ENCODE measurements around the gene FYCO1.
"Not testable (repeated sequence)": the region's sequence is repeated elsewhere in the genome, so short reads cannot be mapped to it uniquely, and the experiment has no call there.

FYCO1 gene

DNA sequence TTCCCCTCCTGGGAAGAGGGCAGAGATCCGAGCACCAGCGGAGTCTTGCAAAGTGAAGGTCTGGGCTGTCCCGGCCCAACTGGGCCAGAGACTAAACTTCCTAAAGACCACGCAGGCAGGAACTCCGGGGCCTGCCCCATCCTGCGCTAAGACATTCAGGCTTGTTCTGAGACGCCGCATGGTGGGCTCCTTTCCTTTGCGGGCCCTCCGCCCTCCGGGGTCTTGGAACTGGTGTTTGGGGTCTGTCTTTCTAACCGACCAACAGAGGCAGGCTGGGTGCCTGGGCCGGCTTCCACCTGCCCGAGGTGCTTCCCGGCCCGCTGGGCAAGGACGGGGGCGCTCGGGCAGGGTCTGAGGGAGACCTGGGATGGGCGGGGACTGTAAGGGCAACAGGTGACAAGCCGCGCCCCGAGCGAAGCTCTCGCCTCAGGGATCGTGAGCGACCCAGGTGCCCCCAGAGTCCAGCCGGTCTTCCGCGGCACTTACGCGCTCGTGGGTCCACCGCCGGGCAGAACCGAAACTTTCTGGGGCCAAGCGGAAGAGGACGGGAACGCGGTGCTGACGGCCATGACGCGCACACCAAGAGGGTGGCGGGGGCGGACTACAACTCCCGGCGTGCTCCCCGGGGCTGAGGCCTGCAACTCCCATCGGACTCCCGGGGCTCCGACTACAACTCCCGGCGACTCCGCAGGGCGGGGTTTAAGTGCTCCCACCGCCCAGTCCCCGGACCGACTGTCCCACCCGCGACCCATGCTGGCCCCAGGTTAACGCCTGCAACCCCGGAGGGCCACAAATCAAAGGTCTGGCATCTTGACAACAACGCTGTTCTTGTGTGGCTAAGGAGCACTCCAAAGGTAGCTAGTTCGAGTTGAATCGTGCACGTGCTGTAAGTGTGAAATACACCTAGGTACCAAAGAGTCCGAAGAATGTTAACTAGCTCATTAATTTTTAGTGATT is at the start of gene FYCO1:
Gene FYCO1 (minus strand): TSS at position 589 of the 957 bp plus-strand sequence. CDS start 10,914 bp downstream, outside the sequence.
- DNase-seq (ENCODE audit: low spot score) = peak; percentile 98

DNA sequence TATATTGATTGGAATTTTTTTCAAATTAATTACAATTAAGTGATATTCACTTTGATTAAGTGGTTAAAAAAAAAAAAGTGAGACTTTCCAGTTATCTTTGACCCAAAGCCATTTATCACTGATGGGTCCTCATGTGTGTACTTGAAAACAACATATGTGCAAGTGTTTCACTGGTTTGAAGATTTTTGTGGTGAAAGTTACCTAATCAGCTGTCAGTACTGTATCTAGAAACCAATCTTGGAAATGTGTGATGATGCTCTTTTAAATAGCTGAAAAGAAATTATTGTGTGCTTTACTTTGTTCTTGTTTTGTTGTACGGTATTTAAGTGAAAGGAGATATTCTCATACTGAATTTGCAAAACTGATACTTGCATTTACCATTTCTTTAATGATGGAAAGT is 43.3 kb upstream of the FYCO1 start:
- no peak for DNase-seq (ENCODE audit: low spot score)

DNA sequence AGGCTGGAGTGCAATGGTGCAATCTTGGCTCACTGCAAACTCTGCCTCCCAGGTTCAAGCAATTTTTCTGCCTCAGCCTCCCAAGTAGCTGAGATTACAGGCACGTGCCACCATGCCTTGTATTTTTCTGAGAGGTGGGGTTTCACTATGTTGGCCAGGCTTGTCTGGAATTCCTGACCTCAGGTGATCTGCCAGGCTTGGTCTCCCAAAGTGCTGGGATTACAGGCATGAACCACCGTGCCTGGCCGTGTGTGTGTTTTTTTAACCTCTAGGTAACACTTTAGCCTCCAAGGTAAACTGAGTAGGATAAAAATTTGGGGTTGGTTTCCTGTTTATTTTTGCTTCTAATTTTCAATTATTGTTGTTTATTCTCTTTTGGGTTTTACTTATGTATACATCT is 42.4 kb upstream of the FYCO1 start:
- not testable (repeated sequence) for DNase-seq (ENCODE audit: low spot score)

DNA sequence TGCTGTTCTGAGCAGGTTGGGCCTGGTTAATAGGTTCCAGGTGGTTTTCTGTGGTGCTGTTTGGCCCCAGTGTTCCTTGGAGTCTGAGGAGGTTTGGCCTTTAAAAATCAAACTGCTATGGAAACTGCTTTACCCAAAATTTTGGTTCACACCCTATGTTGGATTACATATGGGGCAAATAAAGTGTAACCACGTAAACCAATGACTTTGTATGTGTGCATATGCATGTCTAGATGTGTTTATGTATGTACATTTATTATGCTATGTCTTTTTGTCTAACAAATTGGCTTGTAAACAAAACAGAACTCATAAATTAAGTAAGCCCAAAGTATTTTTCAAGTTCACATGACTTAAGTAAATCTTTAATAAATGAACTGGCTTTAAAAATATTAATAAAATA is 40.6 kb upstream of the FYCO1 start:
- DNase-seq (ENCODE audit: low spot score) = no peak

DNA sequence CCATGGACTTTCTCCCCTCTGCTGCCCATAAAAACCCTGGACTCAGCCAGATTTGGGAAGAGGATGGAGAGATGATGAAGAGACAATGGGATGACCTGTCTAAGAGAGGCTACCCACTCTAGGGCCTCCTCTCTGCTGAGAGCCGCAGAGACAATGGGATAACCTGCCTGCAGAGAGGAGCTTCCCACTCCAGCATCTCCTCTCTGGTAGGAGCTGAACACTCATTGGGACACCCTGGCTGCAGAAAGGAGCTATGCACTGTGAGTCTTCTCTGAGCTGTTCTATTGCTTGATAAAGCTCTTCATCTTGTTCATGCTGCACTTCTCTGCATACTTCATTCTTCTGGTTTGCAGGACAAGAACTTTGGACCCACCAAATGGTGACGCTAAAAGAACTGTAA is 36.1 kb upstream of the FYCO1 start:
- no peak for DNase-seq (ENCODE audit: low spot score)

DNA sequence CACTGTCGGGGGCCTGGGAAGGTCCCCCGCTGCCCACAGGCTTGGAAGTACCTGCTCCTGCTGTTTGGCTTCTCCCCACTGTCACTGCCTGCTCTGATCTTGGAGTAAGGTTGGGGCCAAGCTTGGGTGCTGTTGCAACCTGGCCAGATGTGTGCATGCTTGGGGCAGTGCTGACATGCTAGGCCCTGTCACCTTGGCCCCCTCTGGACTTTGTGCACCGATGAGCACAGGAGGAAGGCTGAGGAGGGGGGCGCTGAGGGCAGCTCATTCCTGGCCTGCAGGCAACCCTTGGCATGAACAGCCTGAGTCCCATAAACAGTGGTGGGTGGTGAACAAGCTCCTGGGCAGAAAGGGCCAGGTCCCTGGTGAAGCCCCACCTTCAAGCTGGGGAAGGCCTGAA is 35.6 kb upstream of the FYCO1 start:
- DNase-seq (ENCODE audit: low spot score) = no peak

DNA sequence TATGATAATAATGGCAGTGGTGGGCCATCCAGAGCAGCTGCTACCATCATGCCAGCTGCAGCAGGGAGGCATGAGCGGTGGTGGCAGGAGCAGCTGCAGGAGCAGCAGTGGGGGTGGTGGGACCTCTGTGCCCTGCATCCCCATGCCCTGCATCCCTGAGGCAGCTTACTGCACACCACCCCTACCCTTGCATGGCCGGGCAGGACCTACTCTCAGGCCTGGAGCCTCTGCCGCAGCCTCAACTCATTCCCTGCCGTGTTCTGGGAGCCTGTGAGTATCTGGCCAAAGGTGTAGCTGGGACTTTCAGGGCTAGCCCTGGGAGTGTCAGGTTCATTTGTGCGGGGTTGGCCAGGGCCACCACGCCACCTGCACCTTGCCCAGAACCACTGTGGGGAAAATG is 35.0 kb upstream of the FYCO1 start:
- no peak for DNase-seq (ENCODE audit: low spot score)

DNA sequence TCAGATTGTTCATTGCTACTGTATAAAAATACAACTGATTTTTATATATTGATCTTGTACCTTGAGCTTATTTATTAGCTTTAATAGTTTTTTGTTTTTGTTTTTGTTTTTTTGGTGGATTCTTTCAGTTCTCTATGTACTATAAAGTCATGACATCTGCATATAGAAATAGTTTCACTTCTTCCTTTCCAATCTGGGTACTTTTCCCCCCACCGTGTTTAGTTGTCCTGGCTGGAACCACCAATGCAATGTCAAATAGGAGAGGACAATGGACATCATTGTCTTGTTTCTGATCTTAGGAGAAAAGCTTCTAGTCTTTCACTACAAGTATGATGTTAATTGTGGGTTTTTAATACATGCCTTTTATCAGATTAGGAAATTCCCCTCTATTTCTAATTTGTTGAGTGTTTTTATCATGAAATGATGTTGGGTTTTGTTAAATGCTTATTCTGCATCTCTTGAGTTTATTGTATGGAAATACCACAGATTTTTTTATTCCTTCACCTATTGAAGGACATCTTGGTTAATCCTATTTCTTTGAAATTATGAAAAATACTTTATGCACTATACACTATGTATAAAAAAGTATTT is 34.4 kb upstream of the FYCO1 start:
- DNase-seq (ENCODE audit: low spot score) = no peak

DNA sequence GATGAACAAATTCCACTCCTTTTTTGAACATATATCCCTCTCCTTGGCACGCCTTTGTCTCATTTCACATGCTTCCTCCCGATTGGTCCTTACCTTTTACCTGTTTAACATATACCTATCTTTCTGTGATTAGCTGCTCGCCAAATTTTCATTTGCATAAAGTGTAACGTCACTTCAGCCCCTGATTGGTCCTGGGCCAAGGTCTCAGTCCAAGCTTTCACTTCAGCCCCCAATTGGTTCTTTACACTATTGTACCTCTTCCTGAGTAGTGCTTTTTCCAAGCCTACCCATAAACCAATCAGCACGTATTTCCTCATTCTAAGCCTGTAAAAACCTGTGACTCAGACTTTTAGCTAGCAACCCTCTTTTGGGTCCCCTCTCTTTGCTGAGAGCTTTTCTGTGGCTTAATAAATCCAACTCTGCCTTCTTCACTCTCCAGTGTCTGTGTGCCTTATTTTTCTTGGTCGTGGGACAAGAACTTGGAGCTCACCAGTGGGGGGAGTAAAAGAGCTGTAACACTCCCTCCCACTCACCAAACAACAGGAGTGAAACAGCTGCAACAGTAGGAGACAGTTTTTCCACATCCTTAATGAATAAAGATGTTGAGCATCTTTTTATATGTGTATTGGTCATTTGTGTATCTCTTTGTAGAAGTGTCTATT is 32.2 kb upstream of the FYCO1 start:
- DNase-seq (ENCODE audit: low spot score) = no peak

DNA sequence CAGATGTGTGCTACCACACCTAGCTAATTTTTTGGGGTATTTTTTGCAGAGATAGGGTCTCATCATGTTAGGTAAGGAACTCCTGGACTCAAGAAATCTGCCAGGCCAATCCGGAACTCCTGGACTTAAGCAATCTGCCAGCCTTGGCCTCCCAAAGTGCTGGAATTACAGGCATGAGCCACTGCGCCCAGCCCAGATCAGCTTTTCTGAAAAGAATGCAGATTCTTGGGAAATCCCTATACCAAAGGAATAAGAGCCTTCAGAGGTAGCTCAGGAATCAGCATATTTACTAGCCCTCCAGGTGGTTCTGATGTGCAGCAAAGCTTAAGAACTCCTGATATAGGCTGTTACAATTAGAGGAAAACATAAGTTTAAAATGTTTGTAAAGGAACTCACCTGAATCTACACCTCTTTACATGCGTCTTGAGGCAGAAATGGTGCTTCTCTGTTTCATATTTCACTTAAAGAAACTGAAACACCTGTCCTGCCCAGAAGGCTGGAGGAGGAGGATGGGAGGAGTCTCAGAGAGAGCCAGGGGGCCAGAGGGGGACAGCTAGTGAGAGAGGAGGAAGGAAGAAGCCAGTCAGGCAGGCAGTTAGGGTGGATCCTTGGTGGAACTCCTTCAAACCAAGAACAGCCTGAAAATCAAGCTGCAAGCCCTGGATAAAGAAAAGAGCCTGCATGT is 31.5 kb upstream of the FYCO1 start, which contains the start of gene XCR1:
Gene XCR1 (minus strand): TSS at position 463 of the 685 bp plus-strand sequence. CDS start 5,536 bp downstream, outside the sequence.
- DNase-seq (ENCODE audit: low spot score) = no peak

DNA sequence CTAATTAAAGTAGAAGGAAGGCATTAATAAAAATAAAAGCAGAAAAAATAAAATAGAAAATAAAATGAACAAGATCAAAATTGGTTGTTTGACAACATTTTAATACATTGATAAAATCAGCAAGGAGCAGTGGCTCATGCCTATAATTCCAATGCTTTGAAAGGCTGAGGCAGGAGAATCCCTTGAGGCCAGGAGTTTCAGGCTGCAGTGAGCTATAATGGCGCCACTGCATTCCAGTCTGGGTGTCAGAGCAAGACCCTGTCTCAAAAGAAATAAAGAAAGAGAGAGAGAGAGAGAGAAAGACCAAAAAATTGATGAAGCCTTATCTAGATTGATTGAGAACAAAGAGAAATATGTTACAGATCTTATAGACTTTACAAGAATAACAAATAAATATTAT is 29.5 kb upstream of the FYCO1 start:
- DNase-seq (ENCODE audit: low spot score) = no peak

DNA sequence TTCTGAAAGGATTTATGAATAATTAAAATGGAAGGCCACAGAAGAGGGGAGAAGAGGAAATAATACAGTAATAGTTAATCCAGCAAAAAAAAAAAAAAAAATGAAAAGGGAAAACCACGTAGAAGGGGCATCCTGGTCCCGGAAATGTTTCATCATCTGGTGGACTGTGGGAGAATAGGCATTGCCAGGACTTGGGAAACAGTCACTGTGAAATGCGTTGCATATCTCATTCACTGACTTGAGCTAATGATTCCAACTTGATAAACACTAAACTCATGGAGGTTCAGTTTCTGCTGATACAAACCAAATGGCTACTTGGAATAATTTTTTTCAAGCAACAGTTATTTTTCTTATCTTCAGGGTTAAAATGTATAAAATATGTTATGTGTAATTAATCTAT is 28.5 kb upstream of the FYCO1 start:
- DNase-seq (ENCODE audit: low spot score) = no peak

DNA sequence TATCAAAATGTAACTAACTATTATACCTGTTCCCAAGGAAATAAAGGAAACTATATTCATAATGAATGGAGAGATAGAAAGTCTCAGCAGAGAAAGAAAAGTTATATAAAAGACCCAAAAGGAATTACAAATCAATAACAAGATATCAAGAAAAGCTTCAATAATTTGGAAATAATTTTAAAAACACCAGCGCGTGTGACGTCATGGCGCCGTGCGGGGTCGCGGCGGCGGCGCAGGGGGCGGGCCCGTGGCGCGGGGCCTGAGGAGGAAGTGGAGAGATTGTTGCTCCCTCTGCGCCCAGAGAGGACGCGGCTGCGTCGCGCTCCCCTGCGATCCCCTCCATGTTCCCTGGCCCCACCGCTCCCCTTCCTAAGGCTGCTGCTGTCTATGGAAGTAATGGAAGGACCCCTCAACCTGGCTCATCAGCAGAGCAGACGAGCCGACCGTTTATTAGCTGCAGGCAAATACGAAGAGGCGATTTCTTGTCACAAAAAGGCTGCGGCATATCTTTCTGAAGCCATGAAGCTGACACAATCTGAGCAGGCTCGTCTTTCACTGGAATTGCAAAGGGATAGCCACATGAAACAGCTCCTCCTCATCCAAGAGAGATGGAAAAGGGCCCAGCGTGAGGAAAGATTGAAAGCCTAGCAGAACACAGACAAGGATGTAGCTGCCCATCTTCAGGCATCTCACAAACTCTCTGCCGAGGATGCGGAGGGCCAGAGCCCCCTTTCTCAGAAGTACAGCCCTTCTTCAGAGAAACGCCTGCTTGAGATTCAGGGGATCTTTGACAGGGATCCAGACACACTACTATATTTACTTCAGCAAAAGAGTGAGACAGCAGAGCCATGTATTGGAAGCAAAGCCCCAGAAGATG is 27.5 kb upstream of the FYCO1 start:
- no peak for DNase-seq (ENCODE audit: low spot score)

DNA sequence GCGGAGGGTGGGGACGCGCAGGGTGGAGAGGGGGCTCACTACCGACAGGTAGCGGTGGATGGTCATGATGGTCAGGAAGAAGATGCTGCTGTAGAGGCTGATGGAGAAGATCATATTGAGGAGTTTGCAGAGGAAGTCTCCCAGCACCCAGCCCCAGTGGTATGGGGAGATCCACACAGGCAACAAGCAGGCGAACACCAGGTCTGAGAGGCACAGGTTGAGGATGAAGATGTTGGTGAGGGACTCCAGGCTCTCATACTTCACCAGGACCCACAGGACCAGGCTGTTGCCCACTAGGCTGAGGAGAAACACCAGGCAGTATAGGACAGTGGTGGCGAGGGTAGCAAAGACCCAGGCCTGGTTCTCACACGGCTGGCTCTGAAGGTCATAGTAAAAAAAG is 25.9 kb upstream of the FYCO1 start:
- no peak for DNase-seq (ENCODE audit: low spot score)

DNA sequence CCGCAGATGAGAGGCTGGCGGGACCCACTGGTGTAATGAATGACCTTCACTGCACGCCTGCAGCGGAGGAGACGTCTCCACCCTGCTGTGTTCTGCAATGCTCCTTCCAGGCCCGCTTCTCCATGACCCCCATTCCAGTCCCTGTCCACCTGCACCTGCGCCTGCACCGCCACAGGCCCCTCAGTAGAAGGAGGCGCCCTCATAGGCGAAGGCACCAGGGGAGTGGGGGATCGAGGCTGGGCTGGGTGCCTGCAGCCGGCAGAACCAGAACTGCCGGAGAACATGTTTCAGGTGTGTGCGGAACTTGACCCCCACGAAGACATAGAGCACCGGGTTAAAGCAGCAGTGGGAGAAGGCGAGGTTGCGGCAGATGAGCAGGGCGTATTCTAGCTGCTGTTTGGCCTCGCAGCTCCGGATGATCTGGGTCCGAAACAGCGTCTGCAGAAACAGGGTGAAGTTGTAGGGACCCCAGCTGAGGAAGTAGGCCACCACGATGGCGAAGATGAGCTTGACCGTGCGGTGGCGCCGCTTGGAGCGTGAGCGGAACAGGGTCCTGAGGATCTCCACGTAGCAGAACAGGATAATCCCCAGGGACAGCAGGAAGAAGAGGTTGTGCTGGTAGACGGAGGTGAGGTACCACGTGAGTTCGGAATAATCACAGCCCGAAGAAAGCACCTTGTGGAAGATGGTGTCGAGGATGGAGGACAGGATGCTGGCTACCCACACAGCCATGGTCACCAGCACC is 25.3 kb upstream of the FYCO1 start:
- DNase-seq (ENCODE audit: low spot score) = no peak

DNA sequence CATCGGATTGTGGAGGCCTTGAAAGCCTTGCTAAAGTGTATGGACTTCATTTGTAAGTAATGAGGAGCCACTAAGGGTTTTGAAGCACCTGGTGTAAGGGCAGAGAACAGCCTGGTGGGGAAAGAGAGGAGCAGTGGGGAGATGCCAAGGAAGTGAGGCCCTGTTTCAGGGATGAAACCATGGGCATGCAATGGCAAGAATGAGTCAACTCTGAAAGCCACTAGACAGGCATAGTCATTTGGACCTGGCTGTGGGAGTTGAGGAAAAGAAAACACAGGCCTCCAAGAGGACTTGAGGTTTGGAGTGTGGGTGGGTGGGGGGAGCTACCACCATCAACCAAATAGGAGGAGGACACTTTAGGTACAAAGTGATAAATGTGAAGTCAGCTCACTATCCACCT is 24.1 kb upstream of the FYCO1 start:
- DNase-seq (ENCODE audit: low spot score) = no peak

DNA sequence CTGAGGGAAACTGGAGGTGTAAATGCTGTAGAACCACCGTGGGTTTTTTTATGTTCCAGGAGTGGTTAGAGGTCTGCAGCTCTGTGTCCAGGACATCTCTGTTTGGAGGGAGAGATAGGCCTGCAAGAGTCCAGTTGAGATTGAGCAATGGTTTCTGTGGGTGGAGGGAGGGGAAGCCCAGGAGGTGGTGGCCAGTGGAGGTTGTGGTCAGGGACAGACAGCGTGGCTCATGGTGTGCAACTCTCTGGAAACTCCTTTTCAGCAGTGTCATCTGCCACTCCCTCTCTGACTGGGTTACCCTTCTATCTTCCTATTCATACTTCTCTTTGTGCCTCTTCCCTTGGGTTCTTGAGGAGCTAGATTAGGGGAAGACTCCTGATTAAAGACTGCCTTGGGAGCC is 22.1 kb upstream of the FYCO1 start:
- DNase-seq (ENCODE audit: low spot score) = no peak

DNA sequence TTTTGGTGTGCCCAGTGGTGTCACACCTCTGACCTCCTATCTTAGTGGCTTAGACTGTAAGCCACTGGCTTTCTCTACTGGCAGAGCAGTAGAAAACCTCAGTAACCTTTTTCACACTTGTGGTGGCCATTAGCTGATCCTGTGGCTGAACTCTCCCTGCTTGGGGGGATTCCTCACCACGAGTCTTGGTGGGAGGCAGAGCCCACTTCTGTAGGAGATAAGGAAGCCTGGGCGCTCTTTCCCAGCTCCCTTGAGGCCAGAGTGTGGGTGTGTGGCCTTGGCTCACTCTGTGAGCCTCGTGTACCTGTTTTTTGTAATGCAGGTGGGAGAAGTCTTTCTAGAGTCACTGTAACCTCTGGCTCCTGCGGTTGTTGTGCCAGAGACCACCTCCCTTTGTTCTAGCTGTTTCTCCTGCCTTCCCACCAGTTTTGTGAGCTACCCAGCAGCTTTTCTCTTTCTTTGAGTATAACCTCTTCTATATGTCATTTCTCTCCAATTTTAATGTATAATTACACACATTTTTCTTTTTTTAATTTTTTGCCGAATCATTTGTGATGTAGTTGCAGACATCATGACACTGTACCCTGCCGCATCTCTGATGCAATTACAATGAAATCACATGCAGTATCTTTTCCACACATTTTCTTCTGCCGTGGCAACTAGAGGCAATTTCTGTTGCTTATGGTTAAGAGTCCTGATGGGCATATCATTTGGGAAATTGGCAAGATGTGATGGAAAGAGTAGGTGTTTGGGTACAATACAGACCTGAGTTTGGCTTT is 17.9 kb upstream of the FYCO1 start:
- no peak for DNase-seq (ENCODE audit: low spot score)

DNA sequence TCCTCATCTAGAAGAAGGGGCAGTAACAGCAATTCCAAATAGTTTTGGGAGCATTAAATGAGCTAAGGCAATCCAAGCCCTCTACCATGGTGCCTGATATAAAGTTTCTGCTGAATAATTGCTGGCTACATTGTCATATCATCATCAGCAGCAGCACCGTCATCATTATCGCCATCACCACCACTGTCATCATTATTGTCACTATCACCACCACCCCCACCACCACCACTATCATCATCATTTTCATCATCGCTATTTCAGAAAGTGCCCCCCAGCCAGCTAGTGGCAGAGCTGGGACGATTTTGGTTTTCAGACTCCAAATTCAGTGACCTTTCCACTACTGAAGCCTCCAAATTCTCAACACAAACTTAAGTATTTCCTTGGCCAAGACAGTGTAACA is 16.6 kb upstream of the FYCO1 start:
- no peak for DNase-seq (ENCODE audit: low spot score)
